Esophagus mucosa (tissue), 1 donor: ENCODE measurements around the gene NUDT16L1. TPM values are rescaled to one million over a fixed set of nuclear protein-coding genes. Genes with fewer than 3 reads are reported as not detected.

Source experiments
- ATAC-seq: fragments of 200-7000 bp; cut with Tn5 transposase; one replicate; pipeline ENCODE4 v1.9.1; 2020
- total RNA-seq: library from RNA; stranded (reverse); gene quantifications from one replicate; pipeline ENCODE4 v1.2.4, GENCODE V29; 2023
- donor health status: DM: yes; HTN: yes; CAD: no.

The NUDT16L1 gene
- 24.2 TPM for total RNA-seq

DNA sequence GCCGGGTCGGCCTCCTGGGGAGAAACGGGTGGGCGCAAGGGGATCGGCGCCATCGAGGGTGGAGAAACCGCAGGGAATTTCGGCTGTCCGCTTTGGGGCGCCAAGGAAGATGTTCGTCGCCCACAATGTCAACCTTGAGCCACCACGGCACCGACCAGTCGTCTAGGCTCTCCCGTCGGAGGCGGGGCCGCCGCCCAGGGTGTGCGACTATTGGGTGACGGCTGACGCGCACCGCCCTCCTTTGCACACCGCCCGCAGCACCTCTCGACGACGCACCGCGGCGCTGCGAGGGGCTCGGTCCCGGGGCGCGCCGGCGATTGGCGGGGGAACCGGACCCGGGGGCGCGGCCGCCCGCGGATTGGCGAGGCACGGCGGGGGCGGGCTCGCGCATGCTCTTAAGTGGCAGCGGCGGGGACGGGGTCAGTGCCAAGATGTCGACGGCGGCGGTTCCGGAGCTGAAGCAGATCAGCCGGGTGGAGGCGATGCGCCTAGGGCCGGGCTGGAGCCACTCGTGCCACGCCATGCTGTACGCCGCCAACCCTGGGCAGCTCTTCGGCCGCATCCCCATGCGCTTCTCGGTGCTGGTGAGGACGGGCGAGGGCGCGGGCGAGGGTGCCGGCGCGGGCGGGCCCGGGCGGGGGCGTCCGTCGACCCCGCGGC is at the start of gene NUDT16L1:
Gene NUDT16L1, plus strand, starts transcription at position 267 of the 660 bp plus-strand sequence. Its CDS starts 165 bp downstream, at position 432.
- peak; percentile 94 for ATAC-seq

DNA sequence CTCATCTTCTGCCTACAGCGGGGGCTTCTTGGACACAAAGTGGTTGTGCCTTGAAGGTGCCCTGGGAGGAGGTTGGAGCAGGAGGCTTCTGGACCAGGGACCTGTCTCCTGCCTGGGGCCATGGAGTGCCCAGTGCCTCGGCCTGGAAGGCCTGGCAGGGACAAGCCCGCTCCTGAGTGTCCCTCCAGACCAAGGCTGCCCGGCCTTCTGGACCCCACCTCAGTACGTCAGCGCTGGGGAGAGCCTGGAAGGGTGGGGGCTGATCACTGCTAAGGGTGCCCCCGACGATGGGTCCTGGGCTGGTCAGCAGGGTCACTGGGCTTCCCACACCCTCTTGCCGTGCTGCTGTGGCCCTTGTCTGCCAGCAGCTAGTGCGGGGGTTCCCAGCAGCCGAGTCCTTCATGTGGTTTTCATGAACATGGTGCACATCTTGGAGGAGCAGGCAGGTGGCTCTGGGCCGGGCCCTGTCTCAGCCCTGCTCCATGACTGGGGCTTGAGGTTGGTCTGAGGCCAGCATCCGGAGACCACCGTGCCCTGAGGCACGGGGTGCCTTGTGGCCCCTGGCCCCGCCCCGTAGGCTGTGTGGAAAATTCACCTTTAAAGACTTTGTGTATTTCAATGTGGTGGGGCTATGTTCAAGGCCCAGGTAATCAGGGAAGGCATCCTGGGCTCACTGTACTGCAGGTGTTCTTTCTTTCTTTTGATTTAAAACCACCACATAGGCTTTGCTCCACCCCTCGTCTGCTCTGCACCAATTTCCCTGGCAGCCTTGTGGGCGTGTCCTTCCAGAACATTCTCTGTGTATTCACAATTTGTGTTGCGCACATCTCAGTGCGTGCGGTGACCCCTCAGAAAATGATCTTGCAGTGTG is 46.4 kb upstream of the NUDT16L1 start:
- ATAC-seq: peak; percentile 5

DNA sequence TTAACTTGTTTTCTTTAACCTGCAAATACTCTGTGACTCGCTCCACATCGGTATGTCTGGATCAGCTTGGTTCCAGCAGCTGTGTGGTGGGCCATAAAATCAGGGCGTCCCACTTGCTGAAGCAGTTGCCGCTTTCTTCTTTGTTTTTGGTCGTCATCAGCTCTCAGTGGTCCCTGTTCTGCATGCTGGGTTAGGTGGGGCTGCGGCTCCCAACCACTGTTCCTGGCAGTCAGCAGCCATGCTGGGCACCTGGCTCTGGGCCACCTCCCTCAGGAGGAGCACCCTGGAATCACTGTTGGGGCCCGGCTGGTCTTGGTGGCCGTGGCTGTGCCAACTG is 45.8 kb upstream of the NUDT16L1 start:
- no peak for ATAC-seq

DNA sequence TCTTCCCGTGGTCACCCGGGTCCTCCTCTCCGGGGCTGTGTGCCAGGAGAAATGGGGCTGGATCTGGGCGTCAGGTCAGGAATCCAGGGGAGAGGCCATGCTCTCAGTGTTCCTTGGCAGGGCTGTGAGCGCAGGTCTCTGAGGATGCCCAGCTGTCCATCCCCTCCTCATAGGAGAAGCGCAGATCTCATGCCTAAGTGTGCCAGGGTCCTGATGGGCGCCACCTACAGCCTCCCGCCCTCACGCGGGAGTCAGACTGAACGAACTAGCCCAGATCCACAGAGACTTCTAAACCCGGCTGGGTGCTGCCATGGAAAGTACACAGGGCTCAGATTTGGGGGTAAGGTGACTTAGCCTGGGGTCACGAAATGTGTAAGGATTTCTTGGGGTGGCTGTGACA is 44.4 kb upstream of the NUDT16L1 start:
- no peak for ATAC-seq

DNA sequence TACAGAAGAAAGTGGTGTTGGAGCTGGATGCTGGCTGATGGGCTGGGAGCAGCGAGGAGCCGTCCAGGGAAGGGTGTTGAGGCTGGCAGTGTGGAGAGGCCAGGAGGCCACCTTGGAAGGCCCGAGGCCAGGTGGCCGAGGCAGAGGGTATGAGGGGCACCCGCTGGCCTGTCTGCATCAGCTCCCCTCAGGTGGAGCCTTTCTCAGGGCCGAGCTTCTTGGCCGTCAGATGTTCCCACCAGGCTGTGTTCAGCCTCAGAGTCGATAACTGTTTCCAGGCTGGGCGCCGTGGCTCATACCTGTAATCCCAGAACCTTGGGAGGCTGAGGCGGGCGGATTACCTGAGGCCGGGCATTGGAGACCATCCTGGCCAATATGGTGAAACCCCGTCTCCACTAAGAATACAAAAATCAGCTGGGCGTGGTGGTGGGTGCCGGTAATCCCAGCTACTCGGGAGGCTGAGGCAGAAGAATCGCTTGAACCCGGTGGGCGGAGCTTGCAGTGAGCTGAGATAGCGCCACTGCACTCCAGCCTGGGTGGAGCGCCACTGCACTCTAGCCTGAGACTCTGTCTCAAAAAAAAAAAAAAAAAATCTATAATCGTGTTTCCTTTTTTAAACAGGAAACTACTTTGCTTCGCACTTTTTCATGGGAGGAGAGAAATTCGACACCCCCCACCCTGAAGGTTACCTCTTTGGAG is 43.5 kb upstream of the NUDT16L1 start:
- ATAC-seq: no peak

DNA sequence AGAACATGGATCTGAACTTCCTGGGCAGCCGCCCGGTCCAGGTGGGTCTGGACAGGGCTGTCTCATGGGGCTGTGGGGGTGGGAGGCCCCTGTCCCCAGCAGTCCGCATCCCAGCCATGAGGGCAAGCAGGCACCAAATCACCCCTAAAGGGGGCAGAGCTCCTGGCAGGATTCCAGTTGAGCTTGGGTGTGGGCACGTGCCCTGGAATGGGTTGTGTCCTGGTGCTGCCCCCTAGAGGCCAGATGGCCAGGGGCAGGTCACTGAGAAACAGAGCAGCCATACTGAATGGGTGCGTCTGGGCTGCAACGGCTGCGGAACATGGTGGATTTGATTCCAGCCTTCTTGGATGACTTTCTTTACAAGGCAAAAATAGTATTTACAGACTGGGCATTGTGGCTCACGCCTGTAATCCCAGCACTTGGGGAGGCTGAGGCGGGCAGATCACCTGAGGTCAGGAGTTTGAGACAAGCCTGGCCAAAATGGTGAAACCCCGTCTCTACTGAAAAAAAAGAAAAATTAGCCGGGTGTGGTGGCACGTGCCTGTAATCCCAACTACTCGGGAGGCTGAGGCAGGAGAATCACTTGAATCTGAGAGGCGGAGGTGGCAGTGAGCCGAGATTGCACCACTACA is 42.8 kb upstream of the NUDT16L1 start:
- ATAC-seq: peak; percentile 61

DNA sequence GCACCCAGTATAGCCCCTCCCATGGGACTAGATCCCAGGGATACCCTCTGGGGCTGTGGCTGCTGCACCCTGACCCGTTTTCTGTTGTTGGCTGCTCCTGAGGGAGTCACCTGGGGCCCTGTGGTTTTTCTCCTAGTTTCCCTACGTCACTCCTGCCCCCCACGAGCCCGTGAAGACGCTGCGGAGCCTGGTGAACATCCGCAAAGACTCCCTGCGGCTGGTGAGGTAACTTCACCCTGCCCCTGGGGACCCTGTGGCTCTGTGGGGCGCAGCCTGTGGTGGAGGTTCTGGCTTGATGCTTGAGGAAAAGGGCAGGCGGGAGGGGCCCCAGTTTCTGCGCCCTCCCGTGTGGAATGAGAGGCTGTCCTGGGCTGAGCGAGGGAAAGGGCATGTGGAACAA is 41.5 kb upstream of the NUDT16L1 start:
- ATAC-seq: no peak

DNA sequence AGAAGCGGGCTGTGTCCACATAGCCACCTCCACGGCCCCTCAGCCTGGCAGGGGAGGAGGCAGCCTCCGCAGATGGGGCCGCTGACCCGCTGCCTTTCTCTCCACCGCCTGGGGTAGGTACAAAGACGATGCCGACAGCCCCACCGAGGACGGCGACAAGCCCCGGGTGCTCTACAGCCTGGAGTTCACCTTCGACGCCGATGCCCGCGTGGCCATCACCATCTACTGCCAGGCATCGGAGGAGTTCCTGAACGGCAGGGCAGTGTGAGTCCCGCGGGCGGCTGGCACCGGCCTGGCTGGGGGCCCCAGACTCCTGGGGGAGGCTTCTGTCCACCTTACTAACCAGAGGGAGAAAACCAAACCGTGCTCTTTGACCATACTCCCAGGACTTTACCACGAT is 40.8 kb upstream of the NUDT16L1 start:
- no peak for ATAC-seq

DNA sequence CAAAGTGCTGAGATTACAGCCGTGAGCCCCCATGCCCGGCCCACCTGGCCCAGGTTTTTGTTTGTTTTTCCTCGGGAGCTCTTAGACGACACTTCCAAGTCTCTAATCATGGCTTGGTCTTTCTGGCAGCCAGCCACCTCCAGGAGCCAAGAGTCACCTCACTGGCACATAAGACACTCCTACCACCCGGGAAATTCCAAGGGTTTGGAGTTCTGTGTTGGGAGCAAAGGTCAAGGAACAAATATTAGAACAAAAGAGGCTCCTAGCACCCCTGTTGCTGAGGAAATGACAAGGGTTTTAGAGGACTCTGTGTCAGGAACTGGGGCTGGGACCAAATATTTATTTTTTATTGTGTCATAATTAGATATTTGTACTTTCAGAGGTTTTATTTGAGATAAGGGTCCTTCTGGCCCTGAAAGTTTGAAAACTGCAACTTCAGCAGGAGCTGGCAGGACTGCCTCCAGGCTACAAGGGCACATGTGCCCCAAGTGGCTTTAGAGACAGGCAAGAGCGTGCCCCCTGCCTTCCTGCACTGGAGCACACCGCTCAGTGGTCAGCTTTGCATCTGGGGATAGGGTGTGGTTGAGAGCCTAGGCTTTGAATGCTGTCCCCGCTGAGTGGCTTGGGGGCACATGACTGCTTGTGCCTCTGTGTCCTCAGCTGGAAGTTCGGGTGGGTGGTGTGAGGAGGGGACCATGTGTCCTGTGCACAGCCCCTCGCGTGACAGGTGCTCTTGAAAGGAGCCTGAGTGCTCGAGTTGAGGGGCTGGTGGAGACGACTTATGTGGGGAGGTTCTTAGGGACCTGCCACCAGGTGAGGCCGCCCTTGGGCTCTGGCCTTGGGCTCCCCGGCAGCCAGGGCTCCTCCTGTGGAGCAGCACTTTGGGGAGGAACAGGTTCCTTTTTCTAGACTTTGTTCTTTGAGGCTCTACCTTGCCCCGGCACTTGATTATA is 39.1 kb upstream of the NUDT16L1 start:
- no peak for ATAC-seq

DNA sequence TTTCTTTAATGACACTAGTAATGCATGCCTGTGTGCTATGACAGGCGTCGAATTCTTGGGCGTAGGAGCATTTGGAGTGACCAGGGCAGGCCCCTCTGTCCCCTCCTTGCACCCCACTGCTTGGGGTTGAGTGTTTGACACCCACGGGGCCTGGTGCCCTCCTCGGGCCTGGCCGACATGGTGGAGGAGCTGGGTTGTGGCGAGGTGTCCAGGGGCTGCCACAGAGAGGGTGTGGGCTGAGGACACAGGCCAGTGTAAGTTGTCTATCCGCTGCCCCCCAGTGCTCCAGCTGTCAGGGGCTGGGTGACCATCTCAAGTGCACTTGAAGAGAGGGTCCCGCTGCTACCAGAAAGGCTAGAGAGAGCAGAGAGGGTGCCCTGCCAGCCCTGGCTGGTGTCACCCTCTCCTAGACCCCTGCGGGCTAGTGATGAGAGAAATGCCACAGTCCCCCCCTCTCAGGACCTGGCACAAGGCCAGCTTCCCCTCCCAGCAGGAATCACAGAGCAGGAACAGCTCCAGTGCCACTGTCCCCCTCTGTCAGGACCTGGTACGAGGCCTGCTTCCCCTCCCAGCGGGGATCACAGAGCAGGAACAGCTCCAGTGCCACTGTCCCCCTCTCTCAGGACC is 38.3 kb upstream of the NUDT16L1 start:
- no peak for ATAC-seq

DNA sequence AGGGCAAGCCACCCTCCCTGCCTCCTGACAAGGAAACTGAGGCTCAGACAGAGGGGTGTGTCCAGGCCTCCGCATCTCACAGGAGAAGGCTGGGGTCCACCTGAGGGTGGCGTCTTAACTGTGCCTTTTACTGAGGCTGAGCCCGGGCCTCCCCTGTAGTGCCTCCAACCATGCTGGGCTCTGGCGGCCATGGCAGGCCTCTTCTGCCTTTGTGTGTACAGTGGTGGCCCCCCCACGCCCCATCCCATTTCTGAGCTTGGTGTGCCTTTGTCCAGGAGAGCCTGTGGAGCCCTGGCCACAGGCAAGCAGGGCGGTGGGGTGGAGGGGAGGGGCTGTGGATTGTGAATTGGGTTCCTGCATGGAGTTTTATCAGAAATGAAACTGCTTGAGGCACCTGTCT is 37.6 kb upstream of the NUDT16L1 start:
- ATAC-seq: no peak

DNA sequence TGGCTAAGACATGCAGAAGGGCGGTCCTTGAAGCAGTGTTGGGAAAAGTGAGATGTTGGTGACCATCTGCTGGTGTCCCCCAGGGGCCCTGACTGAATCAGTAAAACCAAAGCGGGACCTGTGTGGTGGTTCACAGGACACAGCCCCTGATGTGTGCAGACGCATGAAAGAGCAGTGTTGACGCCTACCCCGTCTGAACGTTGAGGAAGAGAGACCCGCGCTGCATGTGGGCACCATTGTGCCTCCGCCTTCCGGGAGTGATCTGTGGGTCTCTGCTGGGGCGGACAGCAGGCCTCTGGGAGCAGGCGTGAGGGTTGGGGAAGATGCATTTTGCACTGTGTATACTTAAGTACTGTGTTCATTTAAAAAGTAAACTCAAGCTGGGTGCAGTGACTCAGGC is 37.1 kb upstream of the NUDT16L1 start:
- ATAC-seq: no peak

DNA sequence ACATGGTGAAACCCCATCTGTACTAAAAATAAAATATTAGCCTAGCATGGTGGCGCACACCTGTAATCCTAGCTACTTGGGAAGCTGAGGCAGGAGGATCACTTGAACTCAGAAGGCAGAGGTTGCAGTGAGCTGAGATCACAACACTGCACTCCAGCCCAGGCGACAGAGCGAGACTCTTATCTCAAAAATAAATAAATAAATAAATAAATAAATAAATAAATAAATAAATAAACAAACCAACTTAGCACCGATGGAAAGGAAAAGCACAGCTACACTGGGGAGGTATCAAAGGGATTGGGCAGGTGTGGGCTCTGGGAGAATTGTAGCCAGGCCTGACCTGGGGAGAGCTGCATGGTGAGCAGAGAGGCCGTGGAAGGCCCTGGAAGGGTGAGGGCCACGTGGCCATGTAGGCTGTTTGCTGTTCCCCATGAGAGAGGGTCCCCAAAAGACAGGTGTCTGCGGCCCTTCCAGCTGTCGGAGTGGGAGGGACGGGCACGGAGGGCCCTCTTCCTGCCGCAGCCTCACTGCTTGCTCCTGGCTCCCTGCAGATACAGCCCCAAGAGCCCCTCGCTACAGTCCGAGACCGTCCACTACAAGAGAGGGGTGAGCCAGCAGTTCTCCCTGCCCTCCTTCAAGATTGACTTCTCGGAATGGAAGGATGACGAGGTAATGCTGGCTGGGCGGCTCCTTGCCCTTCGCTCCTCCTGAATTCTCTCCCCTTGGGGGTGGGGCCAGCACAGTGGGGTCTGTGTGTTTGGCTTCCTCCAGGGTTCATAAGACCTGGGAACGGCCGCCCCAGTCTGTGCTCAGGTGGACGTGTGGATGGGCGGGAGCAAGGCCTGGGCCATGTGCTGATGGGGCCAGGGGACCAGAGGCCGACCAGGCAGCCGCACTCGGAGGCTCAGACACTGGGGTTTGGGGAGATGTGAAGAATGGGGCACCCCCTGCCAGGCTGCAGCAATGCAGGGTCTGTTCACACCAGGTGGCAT is 36.4 kb upstream of the NUDT16L1 start:
- no peak for ATAC-seq

DNA sequence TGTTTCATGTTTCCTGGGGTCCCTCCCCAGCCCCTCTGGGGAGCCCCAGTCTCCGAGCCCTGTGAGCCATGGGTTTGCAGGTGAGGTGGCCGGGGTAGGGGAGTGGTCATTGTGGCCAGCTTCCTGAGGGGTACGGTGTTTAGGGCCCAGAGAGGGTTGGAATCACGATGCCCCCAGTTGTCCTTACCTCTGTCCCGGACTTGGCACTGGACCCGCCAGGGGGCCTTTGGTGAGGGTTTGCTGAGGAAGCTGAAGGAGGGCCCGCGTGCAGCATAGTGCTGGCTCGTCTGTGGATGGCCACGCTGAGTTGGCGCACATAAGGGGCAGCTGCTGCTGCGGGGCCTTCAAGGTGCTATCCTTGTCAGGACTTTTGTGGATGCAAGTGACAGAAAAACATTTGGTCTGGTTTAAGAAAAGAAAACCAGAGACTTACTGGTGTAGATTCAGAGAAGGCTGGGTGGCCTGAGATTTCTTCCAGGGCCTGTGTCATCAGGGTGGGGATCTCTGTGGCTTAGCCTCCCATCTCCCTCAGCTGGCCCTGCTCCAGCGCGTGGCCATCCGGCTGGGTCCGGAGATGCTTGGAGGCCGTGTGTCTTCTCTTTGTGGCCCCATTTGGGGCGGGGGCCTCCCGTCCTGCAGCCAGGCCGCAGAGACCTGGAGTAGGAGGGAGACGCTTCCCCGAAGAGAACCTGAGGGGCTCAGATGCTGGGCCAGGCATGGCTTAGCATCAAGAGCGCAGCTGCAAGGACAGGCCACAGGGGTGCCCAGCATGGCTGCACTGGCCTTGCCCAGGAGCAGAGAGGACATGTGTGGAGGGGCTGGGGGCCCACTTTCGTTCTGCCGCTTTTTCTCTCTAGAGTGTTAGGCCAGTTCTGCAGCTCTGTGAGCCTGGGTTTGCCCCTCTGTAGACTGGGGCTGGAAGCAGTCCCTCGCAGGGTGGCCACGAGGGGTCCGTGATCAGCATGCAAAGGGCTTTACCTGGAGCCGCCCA is 33.7 kb upstream of the NUDT16L1 start:
- no peak for ATAC-seq

DNA sequence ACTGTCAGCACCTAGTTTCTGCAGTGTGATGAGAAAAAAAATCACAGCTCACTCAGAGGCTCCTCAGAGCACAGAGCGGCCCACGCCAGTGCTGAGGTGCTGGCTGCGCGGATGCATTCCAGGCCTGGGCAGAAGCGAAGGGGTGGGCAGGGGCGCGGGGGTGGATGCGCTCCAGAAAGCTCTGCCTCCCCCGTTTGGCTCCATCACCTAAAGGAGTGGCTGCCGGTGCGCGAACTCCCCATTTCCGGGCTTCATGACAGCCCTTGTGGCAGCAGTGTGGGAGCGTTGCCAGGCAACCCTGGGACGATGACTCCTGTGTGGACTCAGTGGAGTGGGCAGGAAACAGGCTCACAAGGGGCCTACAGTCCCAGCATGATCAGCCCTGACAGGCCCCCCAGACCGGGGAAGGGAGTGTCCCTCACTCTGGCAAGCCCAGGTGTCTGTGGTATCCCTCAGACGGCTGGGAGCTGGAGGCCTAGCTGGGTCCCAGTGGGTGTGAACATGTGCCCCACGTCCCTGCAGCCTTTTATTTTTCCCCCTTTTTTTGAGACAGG is 32.8 kb upstream of the NUDT16L1 start:
- ATAC-seq: no peak

DNA sequence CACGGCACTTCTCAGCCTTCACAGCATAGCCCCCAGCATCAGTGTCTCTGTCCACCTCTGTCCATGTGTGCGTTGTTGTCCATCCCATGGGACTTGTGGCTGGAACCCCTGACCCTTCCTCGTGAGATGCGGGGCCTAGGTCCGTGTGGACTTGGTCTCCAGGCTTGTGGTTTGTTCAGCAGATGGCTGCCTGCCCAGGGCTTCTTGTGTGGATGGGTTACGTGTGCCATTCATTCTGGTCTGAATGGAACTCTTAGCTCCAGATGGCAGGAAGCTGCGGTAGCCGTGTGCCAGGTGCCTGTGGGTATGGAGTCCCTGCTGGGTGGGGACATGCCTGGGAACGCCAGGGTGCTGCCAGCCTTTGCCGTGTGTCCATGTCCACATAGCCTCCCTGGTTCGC is 31.7 kb upstream of the NUDT16L1 start:
- no peak for ATAC-seq

DNA sequence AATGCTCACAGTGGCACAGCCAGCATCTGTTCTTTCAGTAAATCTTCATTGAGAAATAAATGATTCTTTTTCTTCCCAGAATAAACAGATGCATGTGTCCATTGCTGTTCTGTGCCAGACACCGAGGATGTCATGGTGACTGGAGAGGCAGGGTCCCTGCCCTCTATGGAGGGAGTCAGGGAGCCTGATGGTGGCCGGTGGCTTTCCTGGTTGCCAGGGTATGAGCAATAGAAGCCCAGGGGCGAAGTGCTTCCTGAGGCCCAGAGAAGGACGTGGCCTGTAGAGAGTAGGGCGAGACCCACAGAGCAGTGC is 29.9 kb upstream of the NUDT16L1 start:
- no peak for ATAC-seq

DNA sequence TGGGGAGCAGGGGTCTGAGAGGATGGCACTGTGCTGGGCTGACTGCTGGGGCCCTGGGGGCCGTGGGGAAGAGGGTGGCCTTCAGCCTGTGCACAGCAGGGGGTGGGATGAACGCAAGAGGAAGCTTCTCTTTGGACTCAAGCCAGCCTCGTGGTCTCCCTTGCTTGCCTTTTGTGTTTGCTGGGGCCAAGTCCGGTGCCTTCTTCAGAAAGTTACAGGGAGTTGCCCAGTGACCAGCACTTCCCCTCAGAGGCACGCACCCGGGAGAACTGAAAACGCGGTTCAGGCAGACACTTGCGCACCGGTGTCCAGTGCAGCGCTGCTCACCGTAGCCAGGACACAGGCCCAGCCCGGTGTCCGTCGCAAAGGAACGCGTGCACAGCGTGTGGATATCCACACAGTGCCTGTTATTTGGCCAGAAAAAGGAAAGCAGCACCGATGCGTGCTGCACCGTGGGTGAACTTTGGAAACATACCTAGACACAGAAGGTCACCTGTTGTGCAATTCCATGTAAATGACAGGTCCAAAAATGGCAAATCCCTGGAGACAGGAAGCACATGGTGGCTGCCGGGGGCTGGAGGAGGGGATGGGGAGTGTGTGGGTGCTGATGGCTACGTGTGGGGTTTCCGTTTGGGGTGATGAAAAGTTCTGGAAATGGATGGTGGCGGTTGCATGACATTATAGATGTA is 29.4 kb upstream of the NUDT16L1 start:
- no peak for ATAC-seq
